Peyer's patch (tissue), 4 donors: ENCODE measurements around the gene MYBPC2. TPM values are rescaled to one million over a fixed set of nuclear protein-coding genes. Genes with fewer than 3 reads are reported as not detected.

Experiments used
- DNase-seq, 3 donors: peaks; one replicate each; pipeline ENCODE4 v3.0.0-alpha.2; 2017 to 2019
- H3K27ac ChIP-seq, 4 donors: fragments of 200-600 bp; sonication (generic); one replicate each; pipeline ENCODE4 v1.5.1; 2016 to 2019
- H3K27me3 ChIP-seq, 2 donors: fragments of 200-600 bp; sonication (generic); one replicate each; pipeline ENCODE4 v1.5.1; 2019
- H3K36me3 ChIP-seq, 3 donors: fragments of 200-600 bp; sonication (generic); one replicate each; pipeline ENCODE4 v1.5.1; 2016 to 2019
- H3K4me1 ChIP-seq, 4 donors: fragments of 200-600 bp; sonication (generic); one replicate each; pipeline ENCODE4 v1.5.1; 2016 to 2019
- H3K4me3 ChIP-seq, 4 donors: fragments of 200-600 bp; sonication (generic); 1 replicate in 3 of 4; 2 replicates in 1 of 4; pipeline ENCODE4 v1.5.1; 2016 to 2019; ENCODE audit warnings: mild to moderate bottlenecking in 1 of 4
- H3K9me3 ChIP-seq, 4 donors: fragments of 200-600 bp; sonication (generic); one replicate each; pipeline ENCODE4 v1.5.1; 2016 to 2019; ENCODE audit warnings: mild to moderate bottlenecking in 1 of 4
- CTCF ChIP-seq, 6 experiments: fragments of 450-650 bp in 4 of 6; fragments of 200-600 bp in 2 of 6; sonication (generic) in 1 of 6; IDR thresholded peaks; one replicate each; pipeline ENCODE4 v1.5.1; 2017 to 2019; ENCODE audit warnings: antibody characterized with exemption in 6 of 6, mild to moderate bottlenecking in 3 of 6, moderate library complexity in 1 of 6
- POLR2A ChIP-seq, 2 donors: fragments of 450-650 bp; IDR thresholded peaks; one replicate each; pipeline ENCODE4 v1.5.1; 2017; ENCODE audit warnings: antibody characterized with exemption in 2 of 2, mild to moderate bottlenecking in 2 of 2, moderate library complexity in 2 of 2
- total RNA-seq, 4 donors: library from RNA; depleted of rRNA; stranded (reverse); fragments of >200 nt; gene quantifications; one replicate each; pipeline ENCODE4 v1.1.0, GENCODE V29; 2016

MYBPC2 gene
- not detected for total RNA-seq

- peak within 1 kb of the TSS; percentile 41 to 81 (median 69) for H3K27ac ChIP-seq
- H3K9me3 ChIP-seq = no peaks in the 10 kb centered on the region
- peak within 1 kb of the TSS; percentile 57 to 76 (median 70) for H3K4me3 ChIP-seq
- peak in 1 of 3 donors; percentile 40 for DNase-seq
- H3K36me3 ChIP-seq = no peaks in the 10 kb centered on the region
- TF ChIP-seq CTCF (IDR thresholded peaks at IDR 0.05) (no peak), POLR2A (IDR thresholded peaks at IDR 0.05) (no peak)
- peaks cover 0 to 11% of the 10 kb centered on the region in 2 donors for H3K27me3 ChIP-seq
- H3K4me1 ChIP-seq = peaks cover 0 to 25% (median 17%) of the 10 kb centered on the region in 4 donors
Measured at GRCh38 chr19:50432221-50433028, at the start of gene MYBPC2. Gene MYBPC2, plus strand, starts transcription at chr19:50432892. Its CDS starts 62 bp downstream, at chr19:50432954.

- Histone ChIP-seq H3K36me3 (peaks cover 0 to 45% (median 0%) of the 10 kb centered on the region in 3 donors), H3K27ac (peak overlapping the region; percentile 73 to 89 (median 80)), H3K4me3 (peak overlapping the region; percentile 55 to 81 (median 62)), H3K27me3 (no peaks in the 10 kb centered on the region), H3K4me1 (peaks cover 0 to 15% (median 7%) of the 10 kb centered on the region in 4 donors), H3K9me3 (no peaks in the 10 kb centered on the region)
- no peak for TF ChIP-seq CTCF (IDR thresholded peaks at IDR 0.05)
- no peak for TF ChIP-seq POLR2A (IDR thresholded peaks at IDR 0.05)
- DNase-seq = no peak
Measured at GRCh38 chr19:50383001-50383851, 49.5 kb upstream of the MYBPC2 start.

- Histone ChIP-seq H3K36me3 (peaks cover 0 to 36% (median 0%) of the 10 kb centered on the region in 3 donors), H3K4me3 (peak within 1 kb of the TSS; percentile 55 to 81 (median 62)), H3K9me3 (no peaks in the 10 kb centered on the region), H3K4me1 (peaks cover 0 to 15% (median 7%) of the 10 kb centered on the region in 4 donors), H3K27me3 (no peaks in the 10 kb centered on the region), H3K27ac (peak within 1 kb of the TSS; percentile 73 to 89 (median 80))
- peak; percentile 99 to 100 (median 100) for DNase-seq
- TF ChIP-seq POLR2A (IDR thresholded peaks at IDR 0.05) (peak; percentile 22 to 39), CTCF (IDR thresholded peaks at IDR 0.05) (no peak)
Measured at GRCh38 chr19:50383852-50384684, 48.6 kb upstream of the MYBPC2 start, which contains the start of gene POLD1. Gene POLD1, plus strand, starts transcription at chr19:50384347. Its CDS starts 14,505 bp downstream, at chr19:50398852.

GRCh38 chr19:50384685-50385535 lies 47.8 kb upstream of the MYBPC2 start:
- H3K27me3 ChIP-seq = no peaks in the 10 kb centered on the region
- no peak for TF ChIP-seq POLR2A (IDR thresholded peaks at IDR 0.05)
- peak overlapping the region; percentile 73 to 89 (median 80) for H3K27ac ChIP-seq
- peak overlapping the region; percentile 55 to 81 (median 62) for H3K4me3 ChIP-seq
- H3K36me3 ChIP-seq = peaks cover 0 to 28% (median 0%) of the 10 kb centered on the region in 3 donors
- peaks cover 0 to 15% (median 7%) of the 10 kb centered on the region in 4 donors for H3K4me1 ChIP-seq
- peak in 1 of 3 donors; percentile 37 for DNase-seq
- no peaks in the 10 kb centered on the region for H3K9me3 ChIP-seq
